Measurements from ENCODE around the gene ANO9. TPM values are rescaled to one million over a fixed set of nuclear protein-coding genes. Genes with fewer than 3 reads are reported as not detected.
"Not testable (repeated sequence)": the region's sequence is repeated elsewhere in the genome, so short reads cannot be mapped to it uniquely, and the experiment has no call there.

Gene ANO9
- total and polyA plus RNA-seq, 2 donors from 2014 or later: 11.3 to 21.8 TPM

DNA sequence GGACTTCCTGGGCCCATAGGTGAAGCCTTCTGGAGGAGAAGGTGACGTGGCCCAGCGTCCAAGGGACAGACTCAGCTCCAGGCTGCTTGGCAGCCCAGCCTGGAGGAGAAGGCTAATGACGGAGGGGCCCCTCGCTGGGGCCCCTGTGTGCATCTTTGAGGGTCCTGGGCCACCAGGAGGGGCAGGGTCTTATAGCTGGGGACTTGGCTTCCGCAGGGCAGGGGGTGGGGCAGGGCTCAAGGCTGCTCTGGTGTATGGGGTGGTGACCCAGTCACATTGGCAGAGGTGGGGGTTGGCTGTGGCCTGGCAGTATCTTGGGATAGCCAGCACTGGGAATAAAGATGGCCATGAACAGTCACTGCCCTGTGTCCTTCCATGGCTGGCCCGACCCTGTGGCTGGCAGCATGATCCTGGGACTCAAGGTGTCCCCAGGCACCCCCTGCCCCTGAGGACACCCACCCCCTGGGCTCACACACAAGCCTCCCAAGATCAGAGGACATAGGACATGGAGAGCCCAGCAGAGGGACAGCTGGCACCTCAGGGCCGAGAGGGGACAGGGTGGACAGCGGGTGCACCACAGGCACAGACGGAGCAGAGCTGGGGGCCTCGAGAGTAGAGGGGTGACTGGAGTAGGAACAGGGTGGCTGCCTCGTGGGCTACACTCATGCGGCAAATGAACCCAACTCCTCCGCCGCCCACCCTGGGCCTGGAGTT is 37.1 kb downstream of the ANO9 start:
- H3K4me1 ChIP-seq (ENCODE audit: control insufficient read depth in 2 of 3, insufficient read depth in 2 of 3, low read depth in 1 of 3, low read length in 3 of 3): peaks cover 0 to 23% (median 7%) of the 10 kb centered on the region in 3 donors
- no peaks in the 10 kb centered on the region for H3K9me3 ChIP-seq (ENCODE audit: control insufficient read depth in 2 of 3, insufficient read depth in 1 of 3, low read length in 3 of 3)
- no peaks in the 10 kb centered on the region for H3K27me3 ChIP-seq (ENCODE audit: control insufficient read depth, insufficient read depth, low read length)
- TF ChIP-seq, protein P1, sequence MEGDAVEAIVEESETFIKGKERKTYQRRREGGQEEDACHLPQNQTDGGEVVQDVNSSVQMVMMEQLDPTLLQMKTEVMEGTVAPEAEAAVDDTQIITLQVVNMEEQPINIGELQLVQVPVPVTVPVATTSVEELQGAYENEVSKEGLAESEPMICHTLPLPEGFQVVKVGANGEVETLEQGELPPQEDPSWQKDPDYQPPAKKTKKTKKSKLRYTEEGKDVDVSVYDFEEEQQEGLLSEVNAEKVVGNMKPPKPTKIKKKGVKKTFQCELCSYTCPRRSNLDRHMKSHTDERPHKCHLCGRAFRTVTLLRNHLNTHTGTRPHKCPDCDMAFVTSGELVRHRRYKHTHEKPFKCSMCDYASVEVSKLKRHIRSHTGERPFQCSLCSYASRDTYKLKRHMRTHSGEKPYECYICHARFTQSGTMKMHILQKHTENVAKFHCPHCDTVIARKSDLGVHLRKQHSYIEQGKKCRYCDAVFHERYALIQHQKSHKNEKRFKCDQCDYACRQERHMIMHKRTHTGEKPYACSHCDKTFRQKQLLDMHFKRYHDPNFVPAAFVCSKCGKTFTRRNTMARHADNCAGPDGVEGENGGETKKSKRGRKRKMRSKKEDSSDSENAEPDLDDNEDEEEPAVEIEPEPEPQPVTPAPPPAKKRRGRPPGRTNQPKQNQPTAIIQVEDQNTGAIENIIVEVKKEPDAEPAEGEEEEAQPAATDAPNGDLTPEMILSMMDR (IDR thresholded peaks at IDR 0.05; ENCODE audit: borderline replicate concordance, extremely low read depth, insufficient read depth): no peak
- no peak overlapping the region for H3K27ac ChIP-seq (ENCODE audit: low read depth in 2 of 2, low read length in 2 of 2)
- intact Hi-C loops (cut with DNase I): no loop called here
- H3K9ac ChIP-seq (ENCODE audit: low read length in 3 of 3): no peak overlapping the region
- H3K4me3 ChIP-seq (ENCODE audit: low read length in 3 of 3): no peak overlapping the region
- no peaks in the 10 kb centered on the region for H3K36me3 ChIP-seq (ENCODE audit: control insufficient read depth in 2 of 3, insufficient read depth in 3 of 3, low read length in 3 of 3)
- FAIRE-seq: no peak
- peak in 2 of 5 donors; percentile 45 to 75 for DNase-seq

DNA sequence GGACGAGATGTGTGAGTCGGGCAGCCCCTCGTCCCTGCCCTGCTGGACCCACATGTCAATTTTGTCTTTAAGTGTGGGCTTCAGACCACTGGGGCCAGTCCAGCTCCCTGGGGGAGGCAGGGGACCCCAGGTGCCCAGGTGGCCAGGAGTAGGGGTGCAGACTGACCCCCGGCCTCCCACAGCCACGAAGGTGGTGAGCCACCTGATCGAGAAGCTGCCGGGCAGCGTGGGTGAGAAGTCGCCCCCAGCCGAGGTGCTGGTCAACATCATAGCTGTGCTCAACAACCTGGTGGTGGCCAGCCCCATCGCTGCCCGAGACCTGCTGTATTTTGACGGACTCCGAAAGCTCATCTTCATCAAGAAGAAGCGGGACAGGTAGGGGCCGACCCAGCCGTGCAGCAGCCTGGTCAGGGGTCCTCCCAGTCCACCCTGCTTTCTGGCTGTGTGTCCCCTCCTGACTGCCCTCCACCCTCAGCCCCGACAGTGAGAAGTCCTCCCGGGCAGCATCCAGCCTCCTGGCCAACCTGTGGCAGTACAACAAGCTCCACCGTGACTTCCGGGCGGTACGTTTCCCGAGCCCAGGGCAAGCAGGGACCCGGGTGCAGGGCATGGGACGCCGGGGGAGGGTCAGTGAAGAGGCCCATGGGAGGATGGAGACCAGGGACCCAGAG is 37.9 kb downstream of the ANO9 start:
- intact Hi-C loops (cut with DNase I): no loop called here
- TF ChIP-seq, protein P1 (IDR thresholded peaks at IDR 0.05; ENCODE audit: borderline replicate concordance, extremely low read depth, insufficient read depth): no peak
- no peaks in the 10 kb centered on the region for H3K27me3 ChIP-seq (ENCODE audit: control insufficient read depth, insufficient read depth, low read length)
- H3K4me1 ChIP-seq (ENCODE audit: control insufficient read depth in 2 of 3, insufficient read depth in 2 of 3, low read depth in 1 of 3, low read length in 3 of 3): peaks cover 0 to 17% (median 3%) of the 10 kb centered on the region in 3 donors
- FAIRE-seq (no peak), DNase-seq (peak in 1 of 5 donors; percentile 80)
- H3K36me3 ChIP-seq (ENCODE audit: control insufficient read depth in 2 of 3, insufficient read depth in 3 of 3, low read length in 3 of 3): no peaks in the 10 kb centered on the region
- no peaks in the 10 kb centered on the region for H3K9me3 ChIP-seq (ENCODE audit: control insufficient read depth in 2 of 3, insufficient read depth in 1 of 3, low read length in 3 of 3)
- H3K27ac ChIP-seq (ENCODE audit: low read depth in 2 of 2, low read length in 2 of 2): no peak overlapping the region
- H3K4me3 ChIP-seq (ENCODE audit: low read length in 3 of 3): no peak overlapping the region
- no peak overlapping the region for H3K9ac ChIP-seq (ENCODE audit: low read length in 3 of 3)

DNA sequence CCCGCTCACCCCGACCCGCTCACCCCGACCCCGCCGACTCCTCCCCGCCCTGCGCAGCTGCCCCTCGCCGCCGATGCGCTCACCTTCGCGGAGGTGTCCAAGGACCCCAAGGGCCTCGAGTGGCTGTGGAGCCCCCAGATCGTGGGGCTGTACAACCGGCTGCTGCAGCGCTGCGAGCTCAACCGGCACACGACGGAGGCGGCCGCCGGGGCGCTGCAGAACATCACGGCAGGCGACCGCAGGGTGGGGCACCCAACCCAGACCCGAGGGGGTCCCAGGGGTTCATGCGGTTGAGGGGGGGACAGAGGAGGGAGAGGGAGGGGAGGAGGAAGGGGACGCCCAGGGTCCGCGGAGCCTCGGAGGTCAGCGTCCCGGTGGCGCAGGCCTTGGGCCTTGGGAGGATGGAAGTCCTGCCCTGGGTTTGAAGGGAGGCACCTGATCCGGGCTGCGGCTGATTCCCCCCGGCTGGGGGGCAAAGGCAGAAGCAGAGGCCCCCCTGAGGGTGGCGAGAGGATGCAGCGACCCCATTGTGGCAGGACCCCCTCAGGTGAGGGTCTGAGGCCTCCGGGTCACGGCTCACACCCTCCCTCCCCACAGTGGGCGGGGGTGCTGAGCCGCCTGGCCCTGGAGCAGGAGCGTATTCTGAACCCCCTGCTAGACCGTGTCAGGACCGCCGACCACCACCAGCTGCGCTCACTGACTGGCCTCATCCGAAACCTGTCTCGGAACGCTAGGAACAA is 38.6 kb downstream of the ANO9 start:
- DNase-seq (peak in 1 of 5 donors; percentile 65), FAIRE-seq (no peak)
- intact Hi-C loops (cut with DNase I): no loop called here
- H3K4me1 ChIP-seq (ENCODE audit: control insufficient read depth in 2 of 3, insufficient read depth in 2 of 3, low read depth in 1 of 3, low read length in 3 of 3): peaks cover 0 to 14% (median 0%) of the 10 kb centered on the region in 3 donors
- TF ChIP-seq, protein P1 (IDR thresholded peaks at IDR 0.05; ENCODE audit: borderline replicate concordance, extremely low read depth, insufficient read depth): no peak
- H3K27me3 ChIP-seq (ENCODE audit: control insufficient read depth, insufficient read depth, low read length): no peaks in the 10 kb centered on the region
- no peak overlapping the region for H3K27ac ChIP-seq (ENCODE audit: low read depth in 2 of 2, low read length in 2 of 2)
- H3K9me3 ChIP-seq (ENCODE audit: control insufficient read depth in 2 of 3, insufficient read depth in 1 of 3, low read length in 3 of 3): no peaks in the 10 kb centered on the region
- no peak overlapping the region for H3K9ac ChIP-seq (ENCODE audit: low read length in 3 of 3)
- no peaks in the 10 kb centered on the region for H3K36me3 ChIP-seq (ENCODE audit: control insufficient read depth in 2 of 3, insufficient read depth in 3 of 3, low read length in 3 of 3)
- no peak overlapping the region for H3K4me3 ChIP-seq (ENCODE audit: low read length in 3 of 3)

DNA sequence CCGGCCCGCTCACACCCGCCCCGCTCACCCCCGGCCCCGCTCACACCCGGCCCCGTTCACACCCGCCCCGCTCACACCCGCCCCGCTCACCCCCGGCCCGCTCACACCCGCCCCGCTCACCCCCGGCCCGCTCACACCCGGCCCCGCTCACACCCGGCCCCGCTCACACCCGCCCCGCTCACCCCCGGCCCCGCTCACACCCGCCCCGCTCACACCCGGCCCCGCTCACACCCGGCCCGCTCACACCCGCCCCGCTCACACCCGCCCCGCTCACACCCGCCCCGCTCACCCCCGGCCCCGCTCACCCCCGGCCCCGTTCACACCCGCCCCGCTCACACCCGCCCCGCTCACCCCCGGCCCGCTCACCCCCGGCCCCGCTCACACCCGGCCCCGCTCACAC is 40.6 kb downstream of the ANO9 start:
- H3K4me1 ChIP-seq (ENCODE audit: control insufficient read depth in 2 of 3, insufficient read depth in 2 of 3, low read depth in 1 of 3, low read length in 3 of 3); H3K27ac ChIP-seq (ENCODE audit: low read depth in 2 of 2, low read length in 2 of 2); FAIRE-seq; intact Hi-C loops (cut with DNase I); H3K4me3 ChIP-seq (ENCODE audit: low read length in 3 of 3); H3K27me3 ChIP-seq (ENCODE audit: control insufficient read depth, insufficient read depth, low read length); H3K36me3 ChIP-seq (ENCODE audit: control insufficient read depth in 2 of 3, insufficient read depth in 3 of 3, low read length in 3 of 3); DNase-seq; H3K9me3 ChIP-seq (ENCODE audit: control insufficient read depth in 2 of 3, insufficient read depth in 1 of 3, low read length in 3 of 3); H3K9ac ChIP-seq (ENCODE audit: low read length in 3 of 3): not testable (repeated sequence)
